ENCODE measurements around the gene ZSCAN12. TPM values are rescaled to one million over a fixed set of nuclear protein-coding genes. Genes with fewer than 3 reads are reported as not detected.
A peak's percentile ranks its signal among the peaks of the same experiment; 100 is the strongest.

The ZSCAN12 gene
- total RNA-seq, 2 donors from 2014 or later, result 2.1 to 3.4 TPM

- Histone ChIP-seq H3K36me3 (peaks cover 7% of the 10 kb centered on the region), H3K27ac (peak overlapping the region; percentile 95 to 98), H3K4me3 (no peak overlapping the region), H3K27me3 (no peaks in the 10 kb centered on the region), H3K4me1 (peaks cover 0 to 15% of the 10 kb centered on the region in 2 donors), H3K9me3 (no peaks in the 10 kb centered on the region)
- DNase-seq (ENCODE audit: low spot score), result no peak
- no peak for TF ChIP-seq CTCF (IDR thresholded peaks at IDR 0.05)
Observed at GRCh38 chr6:28333599-28334018, 65.9 kb downstream of the ZSCAN12 start.

GRCh38 chr6:28333047-28333446, 66.5 kb downstream of the ZSCAN12 start:
- no peaks in the 10 kb centered on the region for H3K27me3 ChIP-seq
- peaks cover 0 to 15% of the 10 kb centered on the region in 2 donors for H3K4me1 ChIP-seq
- no peak for DNase-seq (ENCODE audit: low spot score)
- peaks cover 7% of the 10 kb centered on the region for H3K36me3 ChIP-seq
- no peak overlapping the region for H3K4me3 ChIP-seq
- no peak overlapping the region for H3K27ac ChIP-seq
- H3K9me3 ChIP-seq, result peaks cover 0 to 4% of the 10 kb centered on the region in 2 donors
- no peak for TF ChIP-seq CTCF (IDR thresholded peaks at IDR 0.05)

GRCh38 chr6:28330041-28330440, 69.5 kb downstream of the ZSCAN12 start:
- Histone ChIP-seq H3K36me3 (peaks cover 33% of the 10 kb centered on the region), H3K4me1 (peaks cover 0 to 3% of the 10 kb centered on the region in 2 donors)
- no peak for TF ChIP-seq CTCF (IDR thresholded peaks at IDR 0.05)

More at GRCh38 chr6:28330041-28330440, 69.5 kb downstream of the ZSCAN12 start:
- no peak for DNase-seq (ENCODE audit: low spot score)
- Histone ChIP-seq H3K27ac (no peak overlapping the region), H3K9me3 (peaks cover 14 to 34% of the 10 kb centered on the region in 2 donors), H3K27me3 (no peaks in the 10 kb centered on the region), H3K4me3 (no peak overlapping the region)

Other genes starting within 250 kb of the ZSCAN12 start
- 10 to 100 TPM in 1 of 2 donors, 1 to 10 TPM in 1; 5.8 to 10.1 TPM for gene ZSCAN9, start 174.5 kb downstream of the ZSCAN12 start, total RNA-seq
- gene ZKSCAN4, start 147.5 kb downstream of the ZSCAN12 start, total RNA-seq, result 1 to 10 TPM; 1.8 to 2.0 TPM
- 1 to 10 TPM; 3.1 to 5.1 TPM for gene NKAPL, start 140.4 kb downstream of the ZSCAN12 start, total RNA-seq
- 10 to 100 TPM; 11.2 to 13.3 TPM for gene ZSCAN26, start 132.6 kb downstream of the ZSCAN12 start, total RNA-seq
- gene PGBD1, start 118.2 kb downstream of the ZSCAN12 start, total RNA-seq, result 1 to 10 TPM; 1.8 to 4.1 TPM
- gene ZSCAN31, start 63.6 kb downstream of the ZSCAN12 start, total RNA-seq, result 10 to 100 TPM in 1 of 2 donors, 1 to 10 TPM in 1; 9.9 to 14.5 TPM
- 1 to 10 TPM; 2.3 to 3.7 TPM for gene ZKSCAN3, start 49.8 kb downstream of the ZSCAN12 start, total RNA-seq
- gene ZSCAN23, start 43.7 kb upstream of the ZSCAN12 start, total RNA-seq, result under 1 TPM; 0.59 to 0.79 TPM
- gene GPX6, start 116.0 kb upstream of the ZSCAN12 start, total RNA-seq, result not detected
- not detected for gene GPX5, start 126.1 kb upstream of the ZSCAN12 start, total RNA-seq

All from right atrium auricular region (tissue), 2 donors.